ENCODE results near the gene TTC7B.
"Not testable (repeated sequence)": the region's sequence is repeated elsewhere in the genome, so short reads cannot be mapped to it uniquely, and the experiment has no call there.

The TTC7B gene

DNA sequence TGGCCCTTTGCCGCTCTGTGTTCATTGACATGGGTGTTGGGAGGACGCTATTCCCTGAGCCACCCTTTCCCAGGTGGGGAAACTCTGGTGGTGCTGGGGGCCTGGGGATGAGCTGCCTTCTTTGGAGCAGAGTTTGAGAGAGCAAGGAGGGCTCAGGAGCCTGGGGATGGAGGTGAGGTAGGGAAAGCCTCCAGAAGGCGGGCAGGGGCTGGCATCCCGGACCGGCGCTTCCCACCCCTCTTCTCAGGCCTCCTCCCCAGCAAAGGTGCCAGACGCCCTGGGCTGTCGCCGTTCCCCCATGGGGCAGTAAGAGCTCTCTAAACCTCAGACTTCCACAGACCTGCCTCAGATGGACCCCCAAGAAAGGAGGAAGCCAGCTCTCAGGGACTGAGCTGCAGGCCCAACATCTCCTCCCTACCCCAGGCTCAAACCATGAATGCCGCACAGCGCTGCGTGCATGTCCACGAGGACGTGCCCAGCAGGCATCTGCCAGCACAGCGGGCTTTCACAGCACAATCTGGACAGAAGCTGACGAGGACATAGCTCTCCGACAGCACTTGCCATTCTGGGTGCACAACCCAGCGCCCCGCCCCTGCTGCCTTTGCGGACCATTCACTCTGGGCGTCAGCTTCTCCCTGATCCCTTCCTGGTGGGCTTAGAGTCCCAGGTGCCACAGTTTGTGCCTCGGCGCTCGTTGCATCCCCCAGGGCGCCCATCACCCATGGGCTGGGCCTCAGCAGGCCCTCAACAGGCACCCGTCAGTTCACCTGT is 14.9 kb upstream of the TTC7B start:
- no peak for DNase-seq

- DNase-seq = no peak
Measured at GRCh38 chr14:90829677-90830076, 13.4 kb upstream of the TTC7B start.

- DNase-seq = peak; percentile 74
Measured at GRCh38 chr14:90828642-90829487, 12.6 kb upstream of the TTC7B start.

DNA sequence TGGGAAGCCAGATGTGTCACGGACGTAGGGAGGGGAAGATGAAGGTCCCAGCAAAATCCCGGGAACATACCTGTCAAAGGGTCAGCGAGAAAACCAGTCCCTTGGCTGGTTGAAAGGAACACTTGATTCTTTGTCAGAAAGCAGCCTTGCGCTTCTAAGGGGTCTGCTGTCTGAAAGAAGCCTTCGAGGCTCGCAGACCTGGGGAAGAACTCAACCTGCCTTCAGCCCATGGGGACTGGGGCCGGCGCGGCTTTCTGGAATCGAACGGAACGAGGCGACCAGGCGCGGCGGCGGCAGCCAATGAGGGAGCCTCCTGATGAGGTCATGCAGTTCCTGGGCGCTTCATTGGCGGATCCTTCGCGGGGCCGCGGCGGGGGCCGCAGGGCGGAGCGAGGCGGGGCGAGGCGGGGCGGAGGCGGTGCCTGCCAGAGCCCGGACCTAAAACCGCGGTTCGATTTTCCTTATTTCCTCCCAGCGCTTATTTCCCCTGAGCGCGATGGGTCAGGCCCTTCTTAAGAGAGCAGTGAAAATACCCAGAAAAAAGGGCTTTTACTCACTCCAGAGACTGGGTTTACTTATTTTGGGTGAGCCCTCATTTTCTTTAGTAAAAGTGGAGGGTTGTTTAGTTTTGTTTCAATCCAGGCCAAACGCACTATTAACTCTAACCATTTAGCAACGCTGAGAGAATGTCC is 11.8 kb upstream of the TTC7B start:
- DNase-seq = peak; percentile 96

DNA sequence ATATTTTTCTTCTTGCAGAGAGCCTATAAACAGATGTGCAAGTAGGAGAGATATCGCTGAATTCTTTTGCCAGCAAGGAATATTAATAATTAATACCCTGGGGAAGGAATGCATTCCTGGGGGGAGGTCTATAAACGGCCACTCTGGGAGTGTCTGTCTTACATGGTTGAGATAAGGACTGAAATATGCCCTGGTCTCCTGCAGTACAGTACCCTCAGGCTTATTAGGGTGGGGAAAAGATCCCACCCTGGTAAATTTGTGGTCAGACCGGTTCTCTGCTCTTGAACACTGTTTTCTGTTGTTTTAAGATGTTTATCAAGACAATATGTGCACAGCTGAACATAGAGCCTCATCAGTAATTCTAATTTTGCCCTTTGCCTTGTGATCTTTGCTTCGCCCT is 7.3 kb upstream of the TTC7B start:
- not testable (repeated sequence) for DNase-seq

DNA sequence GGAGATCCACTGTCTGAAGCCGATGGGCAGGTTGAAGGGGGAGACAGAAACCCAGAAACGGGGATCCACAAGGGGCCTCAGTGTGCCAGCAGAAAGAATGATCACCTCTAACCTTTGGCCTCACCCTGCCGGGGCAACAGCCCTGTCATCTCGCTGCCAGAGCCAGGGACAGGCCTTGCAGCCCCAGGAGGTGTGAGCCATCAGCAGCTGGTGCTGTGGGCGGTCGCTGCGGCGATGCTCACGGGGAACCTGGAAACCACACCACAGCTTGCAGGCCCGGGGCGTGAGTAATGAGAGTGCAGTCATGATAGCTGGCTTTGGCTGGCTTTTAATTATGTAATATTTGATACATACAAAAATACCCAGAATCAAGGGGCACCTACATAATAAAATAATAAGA is 4.7 kb upstream of the TTC7B start:
- DNase-seq = peak; percentile 77

DNA sequence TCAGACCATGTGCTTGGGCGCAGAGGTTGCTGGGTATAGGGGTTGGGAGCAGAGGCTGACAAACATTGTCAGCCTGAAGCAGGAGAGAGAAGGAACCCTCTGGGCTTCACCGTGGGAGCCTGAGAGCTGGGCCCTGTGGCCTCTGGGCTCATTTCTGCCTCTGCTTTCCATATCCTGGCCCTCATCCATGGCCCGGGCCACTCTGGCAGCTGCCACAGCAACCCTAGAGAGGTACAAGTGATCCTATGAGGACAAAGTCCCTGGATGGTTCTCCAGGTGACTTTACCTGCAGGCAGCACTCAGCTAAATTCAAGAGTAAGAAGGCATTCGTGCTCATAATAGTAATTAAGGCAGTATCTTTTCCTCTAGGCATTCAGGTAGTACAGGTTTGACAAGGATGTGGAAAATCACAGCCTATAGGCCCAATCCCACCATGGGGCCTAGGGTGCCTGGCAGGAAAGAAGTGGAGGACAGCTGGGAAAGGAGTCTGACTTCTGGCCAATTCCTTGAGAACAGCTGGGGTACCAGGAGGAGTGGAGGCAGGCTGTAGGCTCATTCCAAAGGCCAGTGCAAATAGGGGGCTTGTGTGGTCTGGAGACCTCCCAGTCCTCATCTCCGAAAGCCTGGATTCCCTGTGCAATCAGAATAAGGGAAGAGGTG is 3.6 kb upstream of the TTC7B start:
- DNase-seq = no peak

DNA sequence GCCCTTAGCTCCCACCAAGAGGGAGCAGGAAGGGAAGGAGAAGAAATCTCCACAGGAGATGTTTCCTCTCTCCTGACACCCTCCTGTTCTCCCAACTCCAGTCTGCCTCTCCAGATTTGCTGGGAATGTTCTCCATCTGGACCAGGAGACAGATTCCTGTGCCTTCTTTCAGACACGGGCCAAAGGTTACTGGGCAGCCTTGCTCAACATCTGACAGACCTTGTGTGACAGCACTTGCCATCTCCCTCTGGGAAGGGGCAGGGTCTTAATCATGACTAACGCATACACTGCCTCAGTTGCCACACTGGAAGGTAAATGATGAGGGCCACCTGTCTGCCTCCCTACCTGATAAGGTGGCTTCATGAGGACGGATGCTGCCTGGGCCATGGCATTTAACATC is 2.5 kb upstream of the TTC7B start:
- DNase-seq = no peak

GRCh38 chr14:90816681-90817436 is 629 bp upstream of the TTC7B start:
- no peak for DNase-seq

DNA sequence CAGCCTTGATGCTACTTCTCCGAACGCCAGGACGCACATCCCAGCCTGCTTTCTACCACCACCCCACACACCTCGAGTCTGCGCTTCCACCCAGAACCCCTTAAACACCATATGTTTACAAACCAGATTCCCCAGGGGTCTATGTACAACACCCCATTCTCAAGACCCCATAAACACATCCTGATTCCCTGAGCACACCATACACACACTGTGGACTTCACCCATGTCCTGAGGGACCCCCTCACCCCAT is 733 bp downstream of the TTC7B start:
- no peak for DNase-seq

- no peak for DNase-seq
Measured at GRCh38 chr14:90814806-90815571, 1.2 kb downstream of the TTC7B start.

- DNase-seq = no peak
Measured at GRCh38 chr14:90813442-90813841, 2.8 kb downstream of the TTC7B start.

GRCh38 chr14:90812109-90812508 is 4.1 kb downstream of the TTC7B start:
- DNase-seq = no peak

- DNase-seq = no peak
Measured at GRCh38 chr14:90811641-90812040, 4.6 kb downstream of the TTC7B start.

GRCh38 chr14:90810806-90811205 is 5.4 kb downstream of the TTC7B start:
- DNase-seq = no peak

DNA sequence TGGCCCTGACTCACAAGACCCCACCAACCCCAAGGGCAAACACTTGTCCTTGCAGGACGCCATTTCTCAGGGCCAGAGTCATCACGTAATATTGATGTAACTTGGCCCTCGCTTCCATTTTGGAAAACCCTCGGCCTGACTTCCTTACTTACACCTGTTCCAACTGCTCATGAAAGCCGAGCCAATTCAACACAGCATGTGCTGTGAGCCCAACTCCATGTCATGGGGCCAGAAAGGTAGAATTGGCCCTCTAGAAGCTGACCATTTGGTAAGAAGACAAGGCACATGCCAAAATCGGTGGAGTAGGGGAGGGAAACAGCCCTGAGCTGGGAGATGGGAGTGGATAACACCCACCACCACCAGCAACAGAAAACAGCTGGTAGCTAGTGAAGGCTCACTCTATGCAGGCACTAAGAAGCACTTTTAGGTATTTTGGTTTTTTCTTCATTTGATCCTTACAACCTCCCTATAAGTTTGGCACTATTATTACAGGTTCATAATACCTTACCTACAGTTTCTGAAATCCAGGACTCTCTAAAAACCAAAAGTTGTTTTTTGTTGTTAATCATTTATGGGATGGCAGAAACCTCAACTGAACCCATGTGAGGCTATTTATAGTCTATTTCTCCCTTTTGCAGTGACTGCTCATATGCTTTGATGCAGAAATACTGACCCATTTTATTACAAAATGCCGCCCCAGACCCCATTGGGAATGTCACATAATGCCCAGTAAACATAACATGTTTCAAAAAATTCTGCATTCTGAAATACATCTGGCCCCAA is 6.5 kb downstream of the TTC7B start:
- DNase-seq = no peak

DNA sequence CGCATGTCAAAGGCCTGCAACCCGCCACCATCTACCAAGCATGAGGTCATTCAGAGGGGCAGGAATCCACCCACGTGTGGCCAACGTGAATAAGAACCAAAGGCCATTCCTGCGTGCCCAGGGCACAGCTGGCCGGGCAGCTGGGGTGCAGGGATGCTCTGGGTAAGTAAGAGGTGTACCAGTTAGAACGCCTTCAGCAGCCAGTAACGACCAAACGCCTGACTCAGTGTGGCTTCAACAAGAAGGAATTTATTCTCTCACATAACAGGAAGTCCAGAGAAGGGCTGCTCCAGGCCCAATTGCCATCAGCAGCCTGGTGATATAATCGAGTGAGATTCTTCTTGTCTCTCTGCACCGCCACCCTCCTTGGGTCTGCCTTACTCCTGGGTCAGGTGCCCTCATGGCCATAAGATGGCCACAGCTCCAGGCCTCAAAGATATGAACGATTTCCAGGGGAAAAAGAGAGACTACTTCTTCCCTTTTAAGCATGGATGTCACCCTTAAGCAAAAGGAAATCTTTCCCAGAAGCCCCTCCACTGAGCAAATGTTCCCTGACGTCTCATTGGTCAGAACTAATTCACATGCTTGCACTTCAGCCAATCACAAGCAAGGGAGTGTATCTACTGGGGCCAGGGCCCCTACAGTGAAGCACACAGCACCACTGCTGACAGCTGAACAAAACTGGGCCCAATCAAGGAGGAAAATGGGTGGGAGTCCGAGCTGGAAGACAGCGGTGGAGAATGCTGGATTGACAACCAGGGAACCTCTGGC is 7.3 kb downstream of the TTC7B start:
- no peak for DNase-seq

- DNase-seq = no peak
Measured at GRCh38 chr14:90807060-90807459, 9.2 kb downstream of the TTC7B start.

DNA sequence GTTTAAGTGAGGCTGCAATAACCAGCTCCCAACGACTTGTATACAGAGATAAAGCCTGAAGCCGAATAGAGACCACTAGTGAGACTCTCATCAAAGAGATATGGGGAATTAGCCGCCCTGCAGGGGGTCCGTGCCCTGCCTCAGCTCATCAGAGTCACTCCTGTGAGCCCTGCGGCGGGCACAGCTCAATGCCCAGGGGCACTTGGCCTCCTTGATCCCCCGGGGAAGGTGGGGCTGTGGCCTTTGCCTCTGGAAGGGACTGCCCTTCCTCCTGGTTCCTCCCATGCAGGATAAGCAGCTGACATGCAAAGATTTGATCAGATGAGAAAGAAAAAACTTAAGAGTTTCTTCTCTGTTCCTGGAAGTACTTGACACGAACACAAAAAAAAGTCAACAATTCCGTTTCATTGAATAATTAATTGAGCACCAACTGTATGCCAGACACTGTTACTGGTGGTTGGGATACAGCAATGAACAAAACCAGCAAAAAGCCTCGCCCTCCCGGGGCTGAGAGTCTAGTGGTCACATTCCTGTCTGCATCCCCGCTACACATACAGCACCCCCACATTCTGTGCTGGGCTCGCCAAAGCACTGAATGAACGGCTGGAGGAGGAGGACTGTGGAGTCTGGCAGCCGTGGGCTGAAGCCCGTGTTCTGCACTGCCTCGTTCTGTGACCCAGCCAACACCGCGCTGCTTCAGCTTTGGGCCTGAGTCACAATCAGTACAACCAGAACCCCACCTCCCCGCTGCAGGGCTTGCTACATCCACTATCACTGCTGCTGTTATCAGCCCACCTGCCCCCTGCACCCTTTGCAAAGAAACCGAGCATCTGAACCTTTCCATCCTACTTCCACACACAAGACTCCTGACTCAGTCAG is 10.3 kb downstream of the TTC7B start:
- DNase-seq = no peak
